ENCODE measurements around the gene CKS1B. TPM values are rescaled to one million over a fixed set of nuclear protein-coding genes. Genes with fewer than 3 reads are reported as not detected.
A peak's percentile ranks its signal among the peaks of the same experiment; 100 is the strongest.
"Not testable (repeated sequence)": the region's sequence is repeated elsewhere in the genome, so short reads cannot be mapped to it uniquely, and the experiment has no call there.

CKS1B gene
- total RNA-seq, 1 donor from 2014 or later, result 41.2 TPM

- no peak for DNase-seq (ENCODE audit: low spot score)
Measured at GRCh38 chr1:154962795-154963330, 11.6 kb upstream of the CKS1B start.

GRCh38 chr1:154963643-154964042, 10.8 kb upstream of the CKS1B start:
- no peak for DNase-seq (ENCODE audit: low spot score)

DNA sequence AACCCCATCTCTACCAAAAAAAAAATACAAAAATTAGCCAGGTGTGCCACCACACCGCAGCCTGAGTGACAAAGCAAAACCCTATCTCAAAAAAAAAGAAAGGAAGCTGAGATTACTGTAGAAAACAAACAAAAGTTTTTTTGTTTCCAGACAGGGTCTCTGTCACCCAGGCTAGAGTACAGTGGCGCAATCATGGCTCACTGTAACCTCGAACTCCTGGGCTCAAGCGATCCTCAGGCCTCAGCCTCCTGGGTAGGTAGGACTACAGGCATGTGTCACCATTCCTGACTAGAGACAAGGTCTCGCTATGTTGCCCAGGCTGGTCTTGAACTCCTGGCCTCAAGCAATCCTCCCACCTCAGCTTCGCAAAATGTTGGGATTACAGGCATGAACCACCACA, 10.1 kb upstream of the CKS1B start:
- DNase-seq (ENCODE audit: low spot score), result no peak

- DNase-seq (ENCODE audit: low spot score), result no peak
Measured at GRCh38 chr1:154966111-154966510, 8.4 kb upstream of the CKS1B start.

DNA sequence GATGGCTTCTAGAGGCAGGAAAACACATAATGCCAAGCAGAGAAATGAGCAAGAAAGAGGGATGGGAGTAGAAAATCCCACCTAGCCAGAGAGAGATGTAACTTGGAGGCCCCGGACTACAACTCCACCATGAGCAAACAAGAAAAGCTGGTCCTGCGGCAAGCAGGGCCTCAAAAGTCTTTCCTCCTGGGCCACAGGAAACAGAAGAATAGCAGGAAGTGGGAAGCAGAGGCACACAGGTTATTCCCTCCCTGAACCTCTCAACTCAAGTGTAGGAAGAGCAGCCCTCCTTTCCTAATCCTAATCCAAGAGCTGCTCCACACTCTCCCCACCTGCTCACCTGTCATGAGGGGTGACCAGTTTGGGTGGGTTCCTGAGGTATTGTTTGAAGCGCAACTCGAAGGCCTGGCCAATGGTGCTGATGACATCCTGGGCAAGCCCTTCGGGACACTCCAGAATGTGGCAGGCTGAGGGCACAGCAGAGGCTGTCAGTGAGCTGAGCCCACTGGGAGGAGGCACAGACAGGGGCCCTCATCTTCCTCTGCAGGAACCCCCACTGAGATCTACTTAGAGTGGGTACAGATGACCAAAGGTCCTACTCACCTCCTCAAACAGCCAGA, 7.0 kb upstream of the CKS1B start:
- DNase-seq (ENCODE audit: low spot score), result no peak

GRCh38 chr1:154968731-154969130, 5.8 kb upstream of the CKS1B start:
- no peak for DNase-seq (ENCODE audit: low spot score)

GRCh38 chr1:154969246-154969645, 5.2 kb upstream of the CKS1B start:
- DNase-seq (ENCODE audit: low spot score), result no peak

DNA sequence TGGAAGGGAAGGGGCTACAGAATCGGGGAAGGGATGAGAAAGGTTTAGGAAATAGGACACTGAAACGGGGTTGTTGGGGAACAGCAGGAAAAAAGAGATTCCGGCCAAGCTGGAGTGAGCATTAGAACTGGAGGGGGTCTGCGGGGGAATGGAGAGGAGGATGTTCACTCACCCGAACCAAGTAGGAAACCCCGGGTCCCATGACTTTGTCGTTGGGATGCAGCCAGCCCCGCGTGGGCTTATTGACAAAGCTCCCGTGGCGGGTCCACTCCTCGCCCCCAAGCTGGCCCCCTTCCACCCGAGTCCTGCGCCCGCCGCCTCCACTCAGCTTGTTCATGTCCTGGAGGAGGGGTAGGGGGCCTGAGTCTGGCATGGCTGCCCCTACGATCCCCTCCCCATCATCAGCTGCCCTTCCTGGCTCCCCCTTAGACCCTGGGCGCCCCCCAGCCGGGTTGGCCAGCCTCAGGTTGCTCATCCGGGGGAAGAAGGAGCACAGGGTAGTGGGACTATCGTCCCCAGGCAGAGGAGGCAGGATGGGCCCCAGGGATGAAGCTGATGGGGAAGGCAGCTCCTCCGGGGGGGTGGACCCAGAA, 4.5 kb upstream of the CKS1B start:
- no peak for DNase-seq (ENCODE audit: low spot score)

GRCh38 chr1:154970631-154971340, 3.7 kb upstream of the CKS1B start, which contains the start of gene SHC1:
Gene SHC1 (minus strand): TSS chr1:154970747. CDS start chr1:154970526, 221 bp downstream.
- peak; percentile 96 for DNase-seq (ENCODE audit: low spot score)

- no peak for DNase-seq (ENCODE audit: low spot score)
Measured at GRCh38 chr1:154971341-154971998, 3.0 kb upstream of the CKS1B start.

GRCh38 chr1:154972213-154972516, 2.3 kb upstream of the CKS1B start:
- DNase-seq (ENCODE audit: low spot score), result no peak

DNA sequence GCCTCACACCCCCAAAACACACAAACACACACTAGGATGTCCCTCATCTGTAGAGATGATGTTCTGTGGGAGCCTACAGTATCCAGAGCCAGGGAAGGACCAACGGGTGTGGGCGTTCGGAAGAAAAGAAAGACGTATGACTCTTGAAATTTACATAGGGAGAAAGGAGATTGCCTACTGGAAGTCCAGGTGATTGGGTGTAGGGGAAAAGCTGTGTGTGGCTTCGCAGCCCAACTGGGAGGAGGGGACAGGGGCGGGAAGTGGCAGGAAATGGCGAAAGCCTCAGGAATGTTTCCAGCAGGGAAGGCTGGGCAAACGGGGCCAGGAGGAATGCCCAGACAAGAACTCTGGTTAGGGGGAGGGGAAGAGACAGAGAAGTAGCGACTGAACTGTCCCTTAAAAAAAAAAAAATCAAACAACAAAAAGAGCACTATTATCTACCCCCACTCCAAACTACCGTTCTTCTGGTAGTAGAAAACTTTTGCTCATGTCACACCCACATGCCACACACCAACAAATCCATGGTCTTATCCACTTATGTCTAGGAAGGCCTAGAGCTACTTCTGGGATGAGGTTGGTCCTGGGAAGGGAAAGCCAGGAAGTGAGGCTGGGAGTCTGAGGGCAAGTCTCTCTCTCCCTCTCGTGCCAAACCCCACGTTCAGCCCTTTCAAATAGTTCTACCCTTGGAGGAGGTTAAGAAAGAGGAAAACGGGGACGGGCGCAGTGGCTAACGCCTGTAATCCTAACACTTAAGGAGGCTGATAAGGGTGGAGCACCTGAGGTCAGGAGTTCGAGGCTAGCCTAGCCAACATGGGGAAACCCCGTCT, 1.8 kb upstream of the CKS1B start:
- DNase-seq (ENCODE audit: low spot score), result no peak

DNA sequence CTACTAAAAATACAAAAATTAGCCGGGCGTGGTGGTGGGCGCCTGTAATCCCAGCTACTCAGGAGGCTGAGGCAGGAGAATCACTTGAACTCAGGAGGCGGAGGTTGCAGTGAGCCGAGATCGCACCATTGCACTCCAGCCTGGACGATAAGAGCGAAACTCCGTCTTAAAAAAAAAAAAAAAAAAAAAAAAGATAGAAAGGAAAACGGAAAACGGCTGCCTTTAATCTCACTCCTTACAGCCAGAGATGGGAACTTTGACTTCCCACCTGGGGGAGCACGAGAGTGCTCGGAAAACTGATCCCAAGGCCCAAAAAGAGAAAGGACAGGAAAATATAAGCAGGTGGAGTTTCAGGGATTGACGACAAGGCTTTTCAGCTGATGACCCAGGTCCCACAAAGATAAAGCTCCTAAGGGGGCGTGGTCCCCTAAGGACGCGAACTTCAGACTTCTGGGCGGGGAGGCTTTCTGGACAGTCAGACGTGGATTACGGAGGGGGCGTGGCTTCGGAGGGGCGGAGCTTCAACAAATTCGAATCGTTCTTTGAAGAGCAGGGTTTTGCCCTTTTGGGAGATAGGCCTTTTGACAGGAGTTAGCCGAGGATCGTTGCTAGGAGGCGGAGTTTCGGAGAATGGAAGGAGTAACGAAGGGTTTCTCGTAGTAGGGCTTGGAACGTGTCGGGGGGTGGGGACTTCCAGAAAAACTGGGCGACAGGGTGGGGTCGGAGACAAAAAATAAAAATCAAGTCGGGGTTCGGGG, 958 bp upstream of the CKS1B start:
- DNase-seq (ENCODE audit: low spot score), result peak; percentile 97

- peak; percentile 98 for DNase-seq (ENCODE audit: low spot score)
Measured at GRCh38 chr1:154974808-154975408, 427 bp downstream of the CKS1B start.

DNA sequence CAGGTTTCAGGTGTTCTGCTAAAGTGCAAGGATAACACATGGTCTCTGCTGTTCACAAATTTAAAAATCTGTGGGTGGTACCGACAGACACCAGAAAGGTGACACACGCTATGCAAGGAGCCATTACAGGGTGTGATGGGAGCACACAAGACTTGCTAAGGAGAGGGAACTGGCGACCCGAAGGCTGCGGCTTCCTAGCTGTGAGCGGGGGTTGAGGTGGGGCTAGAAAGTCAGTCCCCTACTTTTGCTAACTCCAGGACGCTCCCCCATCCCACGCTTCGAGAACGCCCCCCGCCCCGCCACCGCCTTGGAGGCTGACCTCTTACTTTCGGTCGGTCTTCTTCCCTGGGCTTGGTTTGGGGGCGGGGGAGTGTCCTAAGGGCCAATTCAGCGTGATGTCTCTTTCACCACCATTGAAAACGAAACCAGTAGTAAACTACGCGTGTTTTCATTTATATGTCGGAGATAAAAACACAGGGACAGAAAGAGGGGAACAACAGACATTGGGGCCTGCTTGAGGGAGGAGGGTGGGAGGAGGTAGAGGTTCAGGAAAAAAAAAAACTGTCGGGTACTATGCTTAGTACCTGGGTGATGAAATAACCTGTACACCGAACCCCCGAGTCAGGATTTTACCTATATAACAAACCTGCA, 1.1 kb downstream of the CKS1B start:
- no peak for DNase-seq (ENCODE audit: low spot score)

DNA sequence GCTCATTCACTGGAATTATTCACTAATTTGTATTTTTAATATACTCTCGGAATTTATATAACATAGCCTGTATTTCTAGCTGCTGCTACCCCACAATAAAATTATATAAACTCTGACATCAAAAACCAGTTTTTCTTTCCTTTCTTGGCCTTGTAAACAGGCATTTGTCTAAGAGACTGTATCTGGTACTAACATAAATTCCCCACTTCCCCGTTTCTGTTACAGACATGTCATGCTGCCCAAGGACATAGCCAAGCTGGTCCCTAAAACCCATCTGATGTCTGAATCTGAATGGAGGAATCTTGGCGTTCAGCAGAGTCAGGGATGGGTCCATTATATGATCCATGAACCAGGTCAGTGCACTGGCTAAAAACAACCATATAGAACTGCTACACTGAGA, 3.3 kb downstream of the CKS1B start:
- DNase-seq (ENCODE audit: low spot score), result not testable (repeated sequence)

- no peak for DNase-seq (ENCODE audit: low spot score)
Measured at GRCh38 chr1:154978360-154978759, 3.9 kb downstream of the CKS1B start.

GRCh38 chr1:154982341-154982740, 7.9 kb downstream of the CKS1B start:
- DNase-seq (ENCODE audit: low spot score), result no peak

DNA sequence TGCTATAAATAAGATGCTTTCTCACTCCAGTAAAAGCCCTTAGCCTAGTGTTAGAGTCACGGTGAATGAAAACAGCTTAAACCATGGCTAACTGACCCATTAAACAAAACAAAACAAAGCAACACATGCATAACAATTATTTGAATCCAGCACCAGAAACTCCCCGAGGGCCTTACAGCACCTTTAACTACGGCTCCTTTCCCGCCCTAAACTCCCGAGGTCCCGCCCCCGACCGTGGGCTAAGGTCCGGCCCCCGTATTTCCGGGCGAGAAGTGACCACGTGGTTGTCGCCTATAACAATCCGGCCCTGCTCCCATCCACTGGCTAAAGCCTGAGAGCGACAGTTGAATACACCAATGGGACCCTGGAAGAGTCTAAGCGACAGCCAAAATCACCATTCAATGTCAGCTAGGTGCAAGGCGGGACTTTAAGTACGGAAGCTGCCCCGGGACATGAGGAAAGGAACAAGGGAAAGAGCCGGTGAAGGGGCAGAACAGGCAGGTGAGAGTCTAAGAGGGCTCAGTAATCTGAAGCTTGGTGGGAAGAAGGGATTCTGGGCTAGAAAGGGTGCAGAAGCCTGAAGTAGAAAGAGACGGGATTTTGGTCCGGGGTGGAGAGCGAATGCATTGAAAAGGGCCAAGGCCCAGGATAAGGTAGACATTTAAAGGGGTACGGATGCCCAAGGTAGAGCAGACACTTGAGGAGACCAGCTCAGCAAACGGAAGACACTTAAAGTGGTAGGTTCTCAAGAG, 8.6 kb downstream of the CKS1B start, which contains the start of gene FLAD1:
Gene FLAD1 (plus strand): TSS at position 448 of the 752 bp plus-strand sequence. CDS start 351 bp downstream, outside the sequence.
- DNase-seq (ENCODE audit: low spot score), result no peak

Measured in mesenteric fat pad (tissue), 1 donor.